PFSK-1 (cell line): ENCODE data around the gene MTX1.

Experiments
- FOXP2 ChIP-seq: optimal IDR thresholded peaks from 2 replicates; pipeline ENCODE3; 2011; ENCODE audit warnings: borderline replicate concordance, control low read depth, inconsistent platforms; ENCODE audit not compliant: insufficient read depth; ENCODE audit errors: extremely low read length, extremely low read depth
- POLR2AphosphoS5 ChIP-seq: IDR thresholded peaks from 2 replicates; pipeline ENCODE4 v1.6.1; 2012; ENCODE audit warnings: low read depth, mild to moderate bottlenecking, control low read depth, low read length, moderate library complexity
- SIN3A ChIP-seq: IDR thresholded peaks from 2 replicates; pipeline ENCODE4 v1.6.1; 2012; ENCODE audit warnings: mild to moderate bottlenecking, low read length, moderate library complexity, borderline replicate concordance; ENCODE audit not compliant: insufficient read depth
- TAF1 ChIP-seq: IDR thresholded peaks from 2 replicates; pipeline ENCODE4 v1.6.1; 2012; ENCODE audit warnings: low read length, control low read depth, borderline replicate concordance; ENCODE audit not compliant: insufficient read depth
- TF ChIP-seq, protein P1 (sequence below), 2 experiments: IDR thresholded peaks; 2 replicates each; pipeline versions ENCODE4 v1.6.1 to v1.8.0; 2011 to 2012; ENCODE audit warnings: low read depth in 2 of 2, low read length in 2 of 2, control low read depth in 1 of 2, inconsistent platforms in 1 of 2, mild to moderate bottlenecking in 1 of 2, moderate library complexity in 1 of 2; ENCODE audit not compliant: insufficient read depth in 1 of 2

DNA sequence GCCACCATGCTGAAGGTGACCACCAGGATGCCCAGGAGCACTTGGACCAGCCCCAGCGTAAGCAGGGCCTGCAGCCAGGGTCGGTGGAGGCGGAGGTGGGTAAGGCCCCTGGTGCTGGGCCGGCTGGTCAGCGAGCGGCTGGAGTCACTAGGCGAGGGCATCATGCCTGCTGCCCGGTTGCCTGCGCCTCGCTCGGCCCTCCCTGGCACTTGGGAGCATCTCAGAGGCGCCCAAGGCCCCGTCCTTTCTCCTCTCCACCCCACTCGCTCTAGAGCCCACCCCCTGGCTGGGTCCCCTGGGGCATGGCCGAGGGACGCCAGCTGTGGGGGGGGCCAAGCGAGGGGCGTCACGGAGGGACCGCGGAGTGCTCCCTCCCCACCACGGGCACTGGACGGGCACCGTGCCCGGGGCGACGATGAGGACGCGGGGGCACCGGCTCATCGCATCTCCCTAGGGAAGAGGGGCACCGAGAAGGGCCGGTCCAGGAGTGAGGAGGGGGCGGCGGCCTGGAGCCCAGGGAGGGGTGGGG is 46.3 kb downstream of the MTX1 start:
- TF ChIP-seq TAF1, result no peak
- TF ChIP-seq POLR2AphosphoS5, result no peak
- no peak for TF ChIP-seq SIN3A
- TF ChIP-seq FOXP2, result no peak
- TF ChIP-seq, protein P1, sequence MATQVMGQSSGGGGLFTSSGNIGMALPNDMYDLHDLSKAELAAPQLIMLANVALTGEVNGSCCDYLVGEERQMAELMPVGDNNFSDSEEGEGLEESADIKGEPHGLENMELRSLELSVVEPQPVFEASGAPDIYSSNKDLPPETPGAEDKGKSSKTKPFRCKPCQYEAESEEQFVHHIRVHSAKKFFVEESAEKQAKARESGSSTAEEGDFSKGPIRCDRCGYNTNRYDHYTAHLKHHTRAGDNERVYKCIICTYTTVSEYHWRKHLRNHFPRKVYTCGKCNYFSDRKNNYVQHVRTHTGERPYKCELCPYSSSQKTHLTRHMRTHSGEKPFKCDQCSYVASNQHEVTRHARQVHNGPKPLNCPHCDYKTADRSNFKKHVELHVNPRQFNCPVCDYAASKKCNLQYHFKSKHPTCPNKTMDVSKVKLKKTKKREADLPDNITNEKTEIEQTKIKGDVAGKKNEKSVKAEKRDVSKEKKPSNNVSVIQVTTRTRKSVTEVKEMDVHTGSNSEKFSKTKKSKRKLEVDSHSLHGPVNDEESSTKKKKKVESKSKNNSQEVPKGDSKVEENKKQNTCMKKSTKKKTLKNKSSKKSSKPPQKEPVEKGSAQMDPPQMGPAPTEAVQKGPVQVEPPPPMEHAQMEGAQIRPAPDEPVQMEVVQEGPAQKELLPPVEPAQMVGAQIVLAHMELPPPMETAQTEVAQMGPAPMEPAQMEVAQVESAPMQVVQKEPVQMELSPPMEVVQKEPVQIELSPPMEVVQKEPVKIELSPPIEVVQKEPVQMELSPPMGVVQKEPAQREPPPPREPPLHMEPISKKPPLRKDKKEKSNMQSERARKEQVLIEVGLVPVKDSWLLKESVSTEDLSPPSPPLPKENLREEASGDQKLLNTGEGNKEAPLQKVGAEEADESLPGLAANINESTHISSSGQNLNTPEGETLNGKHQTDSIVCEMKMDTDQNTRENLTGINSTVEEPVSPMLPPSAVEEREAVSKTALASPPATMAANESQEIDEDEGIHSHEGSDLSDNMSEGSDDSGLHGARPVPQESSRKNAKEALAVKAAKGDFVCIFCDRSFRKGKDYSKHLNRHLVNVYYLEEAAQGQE (IDR thresholded peaks at IDR 0.05; ENCODE audit: insufficient read depth in 1 of 2, low read depth in 2 of 2, low read length in 2 of 2), result no peak
